Measurements from ENCODE around the gene ZDHHC1. TPM values are rescaled to one million over a fixed set of nuclear protein-coding genes. Genes with fewer than 3 reads are reported as not detected.

Gene ZDHHC1
- total and polyA plus RNA-seq, 4 donors, result 0.33 to 1.6 (median 1.1) TPM

DNA sequence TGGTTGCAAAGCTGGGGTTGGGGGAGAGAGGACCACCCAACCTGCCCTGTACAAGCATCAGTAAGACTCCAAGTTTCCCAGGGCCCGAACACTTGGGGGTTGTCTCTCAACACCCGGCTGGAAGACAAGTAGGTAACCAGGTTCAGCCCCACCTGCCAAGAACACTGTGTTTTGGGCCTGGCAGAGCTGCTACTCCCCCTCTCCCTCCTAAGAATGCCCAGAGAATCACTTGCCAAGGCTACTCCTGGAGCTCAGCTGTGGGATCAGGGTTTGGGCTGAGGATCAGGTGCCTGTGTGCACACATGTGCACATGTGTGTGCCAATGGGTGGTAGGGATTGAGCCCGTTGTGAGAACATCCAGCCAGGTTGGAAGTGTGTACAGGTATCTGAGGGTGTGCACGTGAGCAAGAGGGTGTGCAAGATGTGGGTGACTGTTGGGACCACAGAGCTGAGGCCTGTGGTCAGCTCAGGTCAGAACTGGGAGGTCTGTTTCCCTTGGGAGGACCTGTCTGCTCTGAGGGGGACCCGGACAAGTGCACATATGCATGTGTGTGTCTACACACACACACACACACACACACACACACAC is 16.9 kb upstream of the ZDHHC1 start:
- H3K4me1 ChIP-seq (ENCODE audit: control insufficient read depth in 4 of 4, insufficient read depth in 4 of 4, low read length in 3 of 4), result peaks cover 13 to 40% (median 36%) of the 10 kb centered on the region in 4 donors
- no peaks in the 10 kb centered on the region for H3K9me3 ChIP-seq (ENCODE audit: control insufficient read depth in 4 of 4, low read length in 3 of 4)
- H3K27ac ChIP-seq (ENCODE audit: low read depth in 1 of 2, low read length in 2 of 2), result no peak overlapping the region
- no peak overlapping the region for H3K4me3 ChIP-seq (ENCODE audit: low read depth in 1 of 3, low read length in 3 of 3)
- no peak for TF ChIP-seq NR2F2 (IDR thresholded peaks at IDR 0.05)
- no peak for TF ChIP-seq JUND (IDR thresholded peaks at IDR 0.05)
- TF ChIP-seq FOXA1 (IDR thresholded peaks at IDR 0.05), result no peak
- TF ChIP-seq HNF4A (conservative IDR thresholded peaks at IDR 0.05), result no peak
- TF ChIP-seq, protein P1, sequence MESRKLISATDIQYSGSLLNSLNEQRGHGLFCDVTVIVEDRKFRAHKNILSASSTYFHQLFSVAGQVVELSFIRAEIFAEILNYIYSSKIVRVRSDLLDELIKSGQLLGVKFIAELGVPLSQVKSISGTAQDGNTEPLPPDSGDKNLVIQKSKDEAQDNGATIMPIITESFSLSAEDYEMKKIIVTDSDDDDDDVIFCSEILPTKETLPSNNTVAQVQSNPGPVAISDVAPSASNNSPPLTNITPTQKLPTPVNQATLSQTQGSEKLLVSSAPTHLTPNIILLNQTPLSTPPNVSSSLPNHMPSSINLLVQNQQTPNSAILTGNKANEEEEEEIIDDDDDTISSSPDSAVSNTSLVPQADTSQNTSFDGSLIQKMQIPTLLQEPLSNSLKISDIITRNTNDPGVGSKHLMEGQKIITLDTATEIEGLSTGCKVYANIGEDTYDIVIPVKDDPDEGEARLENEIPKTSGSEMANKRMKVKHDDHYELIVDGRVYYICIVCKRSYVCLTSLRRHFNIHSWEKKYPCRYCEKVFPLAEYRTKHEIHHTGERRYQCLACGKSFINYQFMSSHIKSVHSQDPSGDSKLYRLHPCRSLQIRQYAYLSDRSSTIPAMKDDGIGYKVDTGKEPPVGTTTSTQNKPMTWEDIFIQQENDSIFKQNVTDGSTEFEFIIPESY (IDR thresholded peaks at IDR 0.05), result no peak
- TF ChIP-seq RXRA (IDR thresholded peaks at IDR 0.05), result no peak
- TF ChIP-seq YY1 (IDR thresholded peaks at IDR 0.05), result no peak
- peaks cover 0 to 9% (median 4%) of the 10 kb centered on the region in 4 donors for H3K36me3 ChIP-seq (ENCODE audit: control insufficient read depth in 4 of 4, insufficient read depth in 3 of 4, low read depth in 1 of 4, low read length in 3 of 4)
- 92% methylated on average over 5 of the region's 5 CpGs for WGBS
- DNase-seq (ENCODE audit: low spot score), result no peak
- no peak overlapping the region for H3K9ac ChIP-seq (ENCODE audit: low read depth in 1 of 2, low read length in 2 of 2)
- H3K27me3 ChIP-seq (ENCODE audit: control insufficient read depth in 4 of 4, insufficient read depth in 4 of 4, low read length in 3 of 4), result no peaks in the 10 kb centered on the region

DNA sequence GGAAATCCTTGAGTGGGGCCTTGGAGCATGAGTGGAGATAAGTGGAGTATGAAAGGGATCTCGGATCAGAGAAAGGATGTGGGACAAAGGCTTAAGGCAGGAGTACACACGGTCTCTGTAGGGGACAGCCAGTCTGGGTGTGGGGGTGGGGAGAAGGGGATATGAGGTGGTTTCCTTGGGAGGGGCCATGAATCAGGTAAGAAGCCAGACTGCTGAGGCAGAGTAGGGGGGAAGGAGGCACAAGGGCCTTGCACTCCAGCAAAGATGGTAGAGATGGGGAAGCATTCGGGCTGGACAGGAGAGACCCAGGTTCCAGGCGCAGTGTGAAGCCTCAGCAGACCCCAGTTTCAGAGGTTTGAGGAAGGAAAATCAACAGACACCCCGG is 16.2 kb upstream of the ZDHHC1 start:
- Histone ChIP-seq H3K36me3 (ENCODE audit: control insufficient read depth in 4 of 4, insufficient read depth in 3 of 4, low read depth in 1 of 4, low read length in 3 of 4) (peaks cover 0 to 6% (median under 1%) of the 10 kb centered on the region in 4 donors), H3K4me1 (ENCODE audit: control insufficient read depth in 4 of 4, insufficient read depth in 4 of 4, low read length in 3 of 4) (peaks cover 13 to 42% (median 38%) of the 10 kb centered on the region in 4 donors), H3K27ac (ENCODE audit: low read depth in 1 of 2, low read length in 2 of 2) (no peak overlapping the region), H3K9me3 (ENCODE audit: control insufficient read depth in 4 of 4, low read length in 3 of 4) (no peaks in the 10 kb centered on the region), H3K4me3 (ENCODE audit: low read depth in 1 of 3, low read length in 3 of 3) (no peak overlapping the region), H3K27me3 (ENCODE audit: control insufficient read depth in 4 of 4, insufficient read depth in 4 of 4, low read length in 3 of 4) (no peaks in the 10 kb centered on the region), H3K9ac (ENCODE audit: low read depth in 1 of 2, low read length in 2 of 2) (no peak overlapping the region)
- no peak for TF ChIP-seq NR2F2 (IDR thresholded peaks at IDR 0.05)
- TF ChIP-seq, protein P1 (IDR thresholded peaks at IDR 0.05), result no peak
- TF ChIP-seq YY1 (IDR thresholded peaks at IDR 0.05), result no peak
- TF ChIP-seq RXRA (IDR thresholded peaks at IDR 0.05), result no peak
- no peak for TF ChIP-seq JUND (IDR thresholded peaks at IDR 0.05)
- TF ChIP-seq GABPA (IDR thresholded peaks at IDR 0.05 in 1 of 2, conservative IDR thresholded peaks at IDR 0.05 in 1 of 2), result no peak
- TF ChIP-seq RAD21 (IDR thresholded peaks at IDR 0.05), result no peak
- no peak for TF ChIP-seq FOXA1 (IDR thresholded peaks at IDR 0.05)
- TF ChIP-seq, protein P2, sequence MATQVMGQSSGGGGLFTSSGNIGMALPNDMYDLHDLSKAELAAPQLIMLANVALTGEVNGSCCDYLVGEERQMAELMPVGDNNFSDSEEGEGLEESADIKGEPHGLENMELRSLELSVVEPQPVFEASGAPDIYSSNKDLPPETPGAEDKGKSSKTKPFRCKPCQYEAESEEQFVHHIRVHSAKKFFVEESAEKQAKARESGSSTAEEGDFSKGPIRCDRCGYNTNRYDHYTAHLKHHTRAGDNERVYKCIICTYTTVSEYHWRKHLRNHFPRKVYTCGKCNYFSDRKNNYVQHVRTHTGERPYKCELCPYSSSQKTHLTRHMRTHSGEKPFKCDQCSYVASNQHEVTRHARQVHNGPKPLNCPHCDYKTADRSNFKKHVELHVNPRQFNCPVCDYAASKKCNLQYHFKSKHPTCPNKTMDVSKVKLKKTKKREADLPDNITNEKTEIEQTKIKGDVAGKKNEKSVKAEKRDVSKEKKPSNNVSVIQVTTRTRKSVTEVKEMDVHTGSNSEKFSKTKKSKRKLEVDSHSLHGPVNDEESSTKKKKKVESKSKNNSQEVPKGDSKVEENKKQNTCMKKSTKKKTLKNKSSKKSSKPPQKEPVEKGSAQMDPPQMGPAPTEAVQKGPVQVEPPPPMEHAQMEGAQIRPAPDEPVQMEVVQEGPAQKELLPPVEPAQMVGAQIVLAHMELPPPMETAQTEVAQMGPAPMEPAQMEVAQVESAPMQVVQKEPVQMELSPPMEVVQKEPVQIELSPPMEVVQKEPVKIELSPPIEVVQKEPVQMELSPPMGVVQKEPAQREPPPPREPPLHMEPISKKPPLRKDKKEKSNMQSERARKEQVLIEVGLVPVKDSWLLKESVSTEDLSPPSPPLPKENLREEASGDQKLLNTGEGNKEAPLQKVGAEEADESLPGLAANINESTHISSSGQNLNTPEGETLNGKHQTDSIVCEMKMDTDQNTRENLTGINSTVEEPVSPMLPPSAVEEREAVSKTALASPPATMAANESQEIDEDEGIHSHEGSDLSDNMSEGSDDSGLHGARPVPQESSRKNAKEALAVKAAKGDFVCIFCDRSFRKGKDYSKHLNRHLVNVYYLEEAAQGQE (IDR thresholded peaks at IDR 0.05), result no peak
- TF ChIP-seq, protein P3, sequence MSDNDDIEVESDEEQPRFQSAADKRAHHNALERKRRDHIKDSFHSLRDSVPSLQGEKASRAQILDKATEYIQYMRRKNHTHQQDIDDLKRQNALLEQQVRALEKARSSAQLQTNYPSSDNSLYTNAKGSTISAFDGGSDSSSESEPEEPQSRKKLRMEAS (IDR thresholded peaks at IDR 0.05), result no peak
- TF ChIP-seq, protein P4, sequence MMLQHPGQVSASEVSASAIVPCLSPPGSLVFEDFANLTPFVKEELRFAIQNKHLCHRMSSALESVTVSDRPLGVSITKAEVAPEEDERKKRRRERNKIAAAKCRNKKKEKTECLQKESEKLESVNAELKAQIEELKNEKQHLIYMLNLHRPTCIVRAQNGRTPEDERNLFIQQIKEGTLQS (IDR thresholded peaks at IDR 0.05), result no peak
- TF ChIP-seq SP1 (IDR thresholded peaks at IDR 0.05), result no peak
- TF ChIP-seq, protein P5, sequence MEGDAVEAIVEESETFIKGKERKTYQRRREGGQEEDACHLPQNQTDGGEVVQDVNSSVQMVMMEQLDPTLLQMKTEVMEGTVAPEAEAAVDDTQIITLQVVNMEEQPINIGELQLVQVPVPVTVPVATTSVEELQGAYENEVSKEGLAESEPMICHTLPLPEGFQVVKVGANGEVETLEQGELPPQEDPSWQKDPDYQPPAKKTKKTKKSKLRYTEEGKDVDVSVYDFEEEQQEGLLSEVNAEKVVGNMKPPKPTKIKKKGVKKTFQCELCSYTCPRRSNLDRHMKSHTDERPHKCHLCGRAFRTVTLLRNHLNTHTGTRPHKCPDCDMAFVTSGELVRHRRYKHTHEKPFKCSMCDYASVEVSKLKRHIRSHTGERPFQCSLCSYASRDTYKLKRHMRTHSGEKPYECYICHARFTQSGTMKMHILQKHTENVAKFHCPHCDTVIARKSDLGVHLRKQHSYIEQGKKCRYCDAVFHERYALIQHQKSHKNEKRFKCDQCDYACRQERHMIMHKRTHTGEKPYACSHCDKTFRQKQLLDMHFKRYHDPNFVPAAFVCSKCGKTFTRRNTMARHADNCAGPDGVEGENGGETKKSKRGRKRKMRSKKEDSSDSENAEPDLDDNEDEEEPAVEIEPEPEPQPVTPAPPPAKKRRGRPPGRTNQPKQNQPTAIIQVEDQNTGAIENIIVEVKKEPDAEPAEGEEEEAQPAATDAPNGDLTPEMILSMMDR (IDR thresholded peaks at IDR 0.05; ENCODE audit: low read depth, low read length, missing input control), result no peak
- no peak for TF ChIP-seq FOXA2 (IDR thresholded peaks at IDR 0.05)
- no peak for TF ChIP-seq TAF1 (conservative IDR thresholded peaks at IDR 0.05)
- WGBS, result 83% methylated on average over 5 of the region's 5 CpGs
- DNase-seq (ENCODE audit: low spot score), result no peak
